ENCODE results near the gene CA5B.
"Not testable (repeated sequence)": the region's sequence is repeated elsewhere in the genome, so short reads cannot be mapped to it uniquely, and the experiment has no call there.

CA5B gene

DNA sequence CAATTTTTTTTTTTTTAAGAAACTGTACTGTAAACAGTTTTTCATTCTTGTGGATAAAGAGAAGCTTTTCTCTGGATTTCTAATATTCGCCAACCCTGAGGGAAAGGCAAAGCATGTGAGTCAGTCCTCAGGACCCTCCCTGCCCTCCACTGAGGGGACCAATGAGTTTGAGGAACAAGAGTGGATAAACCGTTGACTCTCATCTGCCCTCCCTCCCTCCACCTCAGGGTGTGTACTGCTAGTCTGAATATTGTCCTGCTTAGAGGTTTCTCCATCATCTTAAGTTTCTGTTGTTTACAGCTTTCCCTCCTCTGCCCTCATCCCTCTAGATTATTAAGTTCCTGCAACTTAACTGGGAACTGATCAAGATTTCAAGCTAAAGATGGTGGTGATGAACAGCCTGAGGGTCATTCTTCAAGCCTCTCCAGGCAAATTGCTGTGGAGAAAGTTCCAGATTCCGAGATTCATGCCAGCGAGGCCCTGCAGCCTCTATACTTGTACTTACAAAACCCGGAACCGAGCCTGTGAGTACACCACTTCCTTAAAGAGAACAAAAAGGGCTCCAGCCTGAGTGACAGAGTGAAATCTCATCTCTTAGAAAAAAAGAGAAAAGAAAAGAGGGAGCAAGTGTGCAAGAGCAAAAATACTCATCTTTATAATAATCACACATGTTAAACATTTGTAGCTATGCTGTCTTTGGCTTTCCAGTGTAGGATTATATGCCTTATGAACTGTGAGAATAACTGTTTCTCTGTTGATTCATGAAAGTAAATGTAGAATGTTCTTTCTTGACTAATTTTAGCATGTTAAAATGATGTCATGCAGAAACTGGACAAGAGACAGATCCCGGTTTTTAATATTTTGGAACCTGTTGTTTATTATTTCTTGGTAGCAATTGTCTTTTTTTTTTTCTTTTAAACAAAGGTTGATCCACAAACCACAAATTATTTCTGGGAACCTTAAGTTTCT lies 11.9 kb downstream of the CA5B start:
- peak; percentile 32 for DNase-seq

DNA sequence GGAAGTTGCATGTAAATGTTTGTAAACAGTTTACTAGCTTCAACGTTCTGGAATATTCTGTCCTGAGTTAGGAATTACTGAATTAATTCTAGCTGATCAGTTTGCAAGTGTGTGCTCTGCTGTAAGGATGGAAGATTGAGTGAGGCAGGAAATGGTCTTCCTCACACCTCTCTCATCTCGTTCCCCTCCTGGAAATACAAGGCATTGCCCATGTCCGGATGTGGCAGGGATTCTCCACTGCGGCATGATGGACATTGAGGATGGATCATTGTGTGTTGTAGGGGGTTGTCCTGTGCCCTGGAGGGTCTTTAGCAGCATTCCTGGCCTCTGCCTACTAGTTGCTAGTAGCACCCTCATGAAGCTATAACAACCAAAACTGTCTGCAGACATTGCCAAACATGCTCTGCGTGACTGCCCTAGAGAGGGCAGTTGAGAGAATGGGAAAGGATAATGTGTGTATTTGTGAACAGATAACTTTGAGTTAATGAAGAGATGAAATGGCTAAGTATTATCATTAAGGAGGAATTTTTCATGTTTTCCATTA lies 12.6 kb downstream of the CA5B start:
- peak; percentile 16 for DNase-seq

DNA sequence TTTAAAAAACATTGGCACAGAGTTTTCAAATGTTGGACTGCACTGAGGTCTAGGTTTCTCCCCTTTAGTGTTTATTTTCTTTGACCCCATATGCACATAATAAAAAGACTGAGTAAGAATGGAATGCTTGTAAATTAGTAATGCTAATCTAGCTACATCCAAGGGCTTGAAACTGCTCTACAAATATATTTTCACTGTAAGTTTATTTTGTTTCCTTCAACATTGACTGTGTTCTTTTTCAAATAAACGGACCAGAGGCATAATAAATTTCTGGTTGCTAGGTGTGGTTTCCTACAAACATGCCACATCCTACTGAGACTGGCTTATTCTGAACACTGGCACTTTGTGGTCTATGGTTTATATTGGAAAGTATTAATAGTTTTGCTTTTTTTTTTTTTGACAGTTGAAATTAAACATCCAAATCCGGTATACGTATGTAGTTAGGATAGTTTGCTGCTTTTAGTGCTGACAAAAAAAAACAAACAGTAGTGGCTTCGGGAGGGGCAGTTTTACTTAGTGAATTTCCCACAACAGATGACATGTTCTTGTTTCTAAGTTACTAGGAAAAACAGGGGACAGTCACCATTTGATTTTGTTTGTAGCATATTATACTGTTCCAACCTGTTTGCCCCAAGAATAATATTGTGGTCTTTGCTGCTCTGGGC lies 13.2 kb downstream of the CA5B start:
- peak; percentile 52 for DNase-seq

DNA sequence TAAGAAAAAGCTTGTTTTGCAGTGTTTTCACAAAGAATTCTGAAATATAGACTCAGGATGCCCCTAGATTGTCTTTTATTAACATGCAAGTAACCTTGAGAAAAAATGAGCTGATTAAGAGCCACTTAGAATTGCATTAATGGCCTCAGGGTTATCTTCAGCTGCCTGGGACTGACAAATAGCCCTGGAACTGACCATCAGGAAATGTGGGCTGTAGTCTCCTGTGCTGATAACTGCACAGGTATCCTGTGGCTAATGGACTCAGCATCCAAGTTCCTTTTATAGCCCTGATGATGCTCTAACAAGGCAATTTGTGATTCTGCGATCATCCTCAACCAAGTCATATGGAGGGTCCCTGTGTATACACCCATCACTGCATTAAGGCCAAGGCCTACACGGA lies 17.0 kb downstream of the CA5B start:
- DNase-seq, result no peak

DNA sequence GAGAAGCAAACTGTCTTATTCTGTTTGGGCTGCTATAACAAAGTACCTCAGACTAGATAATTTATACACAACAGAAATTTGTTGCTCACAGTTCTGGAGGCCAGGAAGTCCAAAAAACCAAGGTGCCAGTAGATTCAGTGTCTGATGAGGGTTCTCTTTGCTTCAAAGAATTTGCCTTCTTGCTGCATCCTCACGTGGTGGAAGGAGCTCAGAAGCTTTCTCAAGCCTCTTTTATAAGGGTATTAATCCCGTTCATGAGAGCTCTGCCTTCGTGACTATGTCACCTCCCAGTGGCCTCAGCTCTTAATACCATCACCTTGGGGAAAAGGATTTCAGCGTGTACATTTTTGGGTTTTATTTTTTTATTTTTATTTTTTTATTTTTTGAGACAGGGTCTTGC lies 20.1 kb downstream of the CA5B start:
- DNase-seq, result no peak

DNA sequence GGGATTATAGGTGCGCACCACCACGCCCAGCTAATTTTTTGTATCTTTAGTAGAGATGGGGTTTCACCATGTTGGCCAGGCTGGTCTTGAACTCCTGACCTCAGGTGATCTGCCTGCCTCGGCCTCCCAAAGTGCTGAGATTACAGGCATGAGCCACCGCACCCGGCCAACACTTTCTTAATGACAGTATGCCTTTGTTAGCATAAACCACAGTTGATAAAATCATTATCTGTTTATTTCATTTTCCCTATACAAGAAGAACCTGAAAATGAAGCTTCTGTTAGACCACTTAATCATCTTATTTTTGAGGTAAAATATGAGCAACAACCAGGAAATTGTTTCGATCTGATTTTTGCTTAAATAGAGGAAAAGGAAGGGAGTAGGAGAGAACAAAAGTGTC lies 21.8 kb downstream of the CA5B start:
- not testable (repeated sequence) for DNase-seq

DNA sequence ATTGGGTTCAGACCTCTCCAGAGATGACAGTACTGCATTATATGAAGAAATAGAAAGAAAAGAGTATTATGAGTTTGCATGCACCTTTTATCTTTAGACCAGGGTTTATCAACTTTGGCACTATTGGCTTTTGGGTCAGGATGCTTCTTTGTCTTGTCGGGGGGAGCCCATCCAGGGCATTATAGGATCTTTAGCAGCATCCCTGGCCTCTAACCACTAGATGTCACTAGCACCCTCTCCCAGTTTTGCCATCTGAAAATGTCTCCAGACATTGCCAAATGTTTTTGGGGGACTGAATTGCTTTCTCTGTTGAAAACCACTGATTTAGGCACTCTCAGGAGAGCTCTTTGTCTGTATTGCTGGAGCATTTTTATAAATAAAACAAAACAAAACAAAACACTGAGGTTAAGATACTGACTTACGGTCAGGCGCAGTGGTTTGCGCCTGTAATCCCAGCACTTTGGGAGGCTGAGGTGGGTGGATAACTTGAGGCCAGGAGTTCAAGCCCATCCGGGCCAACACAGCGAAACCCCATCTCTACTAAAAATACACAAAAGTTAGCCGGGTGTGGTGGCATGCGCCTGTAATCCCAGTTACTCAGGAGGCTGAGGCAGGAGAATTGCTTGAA lies 23.6 kb downstream of the CA5B start:
- DNase-seq, result peak; percentile 62

DNA sequence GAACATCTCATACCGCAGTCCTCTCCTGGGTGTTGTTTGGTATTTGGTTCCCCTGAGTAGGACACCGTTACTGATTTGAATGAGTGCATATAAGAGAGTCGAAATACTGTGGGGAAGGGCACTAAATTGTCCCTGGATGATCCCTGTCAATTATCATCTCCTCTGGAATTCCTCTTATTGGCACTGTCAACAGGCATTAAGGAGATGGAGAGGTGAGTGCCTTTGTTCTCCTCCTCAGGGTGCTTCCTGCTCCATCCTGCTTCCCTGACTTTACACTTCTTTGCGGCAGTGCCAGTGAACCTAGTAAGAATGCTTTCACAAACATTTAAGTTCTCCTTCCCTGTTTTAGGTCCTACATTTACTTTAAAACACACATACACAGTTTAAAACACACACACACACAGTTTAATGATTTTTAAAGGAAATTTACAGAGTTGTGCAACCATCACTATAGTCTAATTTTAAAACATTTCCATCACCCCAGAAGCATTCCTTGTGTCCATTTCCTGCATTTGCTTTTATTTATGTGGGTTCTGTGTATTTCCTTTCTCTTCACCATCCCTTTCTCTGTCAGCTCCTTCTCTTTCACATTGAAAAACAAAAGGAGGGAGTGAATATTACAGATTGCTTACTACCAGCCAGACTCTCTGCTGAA lies 31.4 kb downstream of the CA5B start:
- DNase-seq, result no peak

DNA sequence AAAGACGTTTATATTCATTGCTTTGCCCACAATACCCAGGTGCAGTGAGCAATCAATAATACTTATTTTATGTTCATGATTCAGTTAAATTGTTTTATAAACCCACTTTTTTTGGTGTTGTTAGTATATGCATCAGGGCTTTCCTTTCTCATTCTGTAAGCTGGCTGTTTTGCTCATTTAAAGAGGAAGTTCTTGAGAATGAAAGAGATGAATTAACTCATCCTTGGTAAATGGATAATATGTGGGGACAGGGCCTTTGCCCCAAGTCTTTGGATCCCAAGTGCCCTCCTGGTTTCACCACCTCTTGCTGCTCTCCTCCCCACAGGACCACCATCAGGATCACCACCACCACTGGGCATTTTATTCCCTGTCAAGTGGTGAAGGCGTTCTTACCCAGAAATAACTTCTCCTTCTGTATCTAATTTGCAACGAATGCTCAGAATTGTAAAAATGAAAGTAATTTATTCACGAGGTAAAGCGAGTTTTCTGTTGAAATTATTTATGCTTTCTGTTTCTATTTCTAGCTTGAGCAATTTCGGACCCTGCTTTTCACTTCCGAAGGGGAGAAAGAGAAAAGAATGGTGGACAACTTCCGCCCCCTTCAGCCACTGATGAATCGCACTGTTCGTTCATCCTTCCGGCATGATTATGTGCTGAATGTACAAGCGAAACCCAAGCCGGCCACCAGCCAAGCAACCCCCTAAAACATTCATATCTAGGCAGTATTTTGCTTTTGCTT lies 44.1 kb downstream of the CA5B start:
- DNase-seq, result peak; percentile 63

DNA sequence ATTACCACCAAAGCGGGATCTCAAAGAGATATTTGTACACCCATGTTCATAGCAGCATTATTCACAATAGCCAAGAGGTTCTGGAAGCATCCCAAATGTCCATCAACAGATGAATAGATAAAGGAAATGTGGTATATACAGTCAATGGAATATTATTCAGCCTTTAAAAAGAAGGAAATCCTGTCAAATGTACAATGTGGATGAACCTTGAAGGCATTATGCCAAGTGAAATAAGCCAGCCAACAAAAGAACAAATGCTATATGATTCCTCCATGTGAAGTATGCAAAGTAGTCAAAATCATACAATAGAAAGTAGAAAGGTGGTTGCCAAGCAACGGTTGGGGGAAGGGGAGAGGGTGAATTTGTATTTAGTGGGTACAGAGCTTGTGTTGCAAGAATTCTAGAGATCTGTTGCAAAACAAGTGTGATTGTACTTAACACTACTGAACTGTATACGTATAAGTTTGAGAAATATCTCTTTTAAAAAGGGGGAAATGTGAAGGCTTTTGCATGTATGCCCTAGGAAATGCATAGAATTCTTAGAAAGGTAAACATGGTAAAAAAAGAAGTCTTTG lies 47.2 kb downstream of the CA5B start:
- DNase-seq, result no peak

DNA sequence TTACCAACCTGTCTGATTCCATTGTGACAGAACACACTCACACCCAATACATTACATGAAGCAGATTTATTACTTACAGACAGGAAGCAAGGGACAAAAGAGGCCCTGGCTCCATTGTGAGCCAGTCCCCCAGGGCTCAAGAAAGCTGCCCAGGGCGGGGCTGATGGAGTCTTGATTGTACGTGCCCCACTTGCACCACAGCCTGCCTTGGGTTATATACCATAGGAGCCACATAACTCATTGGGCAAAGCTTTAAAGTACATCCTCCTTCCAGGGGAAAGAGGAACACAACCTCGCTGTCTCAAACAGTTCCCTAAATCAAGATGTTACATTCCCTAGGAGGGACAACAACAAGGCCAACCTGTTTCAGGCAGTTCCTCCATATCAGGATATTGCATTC lies 48.8 kb downstream of the CA5B start:
- no peak for DNase-seq

DNA sequence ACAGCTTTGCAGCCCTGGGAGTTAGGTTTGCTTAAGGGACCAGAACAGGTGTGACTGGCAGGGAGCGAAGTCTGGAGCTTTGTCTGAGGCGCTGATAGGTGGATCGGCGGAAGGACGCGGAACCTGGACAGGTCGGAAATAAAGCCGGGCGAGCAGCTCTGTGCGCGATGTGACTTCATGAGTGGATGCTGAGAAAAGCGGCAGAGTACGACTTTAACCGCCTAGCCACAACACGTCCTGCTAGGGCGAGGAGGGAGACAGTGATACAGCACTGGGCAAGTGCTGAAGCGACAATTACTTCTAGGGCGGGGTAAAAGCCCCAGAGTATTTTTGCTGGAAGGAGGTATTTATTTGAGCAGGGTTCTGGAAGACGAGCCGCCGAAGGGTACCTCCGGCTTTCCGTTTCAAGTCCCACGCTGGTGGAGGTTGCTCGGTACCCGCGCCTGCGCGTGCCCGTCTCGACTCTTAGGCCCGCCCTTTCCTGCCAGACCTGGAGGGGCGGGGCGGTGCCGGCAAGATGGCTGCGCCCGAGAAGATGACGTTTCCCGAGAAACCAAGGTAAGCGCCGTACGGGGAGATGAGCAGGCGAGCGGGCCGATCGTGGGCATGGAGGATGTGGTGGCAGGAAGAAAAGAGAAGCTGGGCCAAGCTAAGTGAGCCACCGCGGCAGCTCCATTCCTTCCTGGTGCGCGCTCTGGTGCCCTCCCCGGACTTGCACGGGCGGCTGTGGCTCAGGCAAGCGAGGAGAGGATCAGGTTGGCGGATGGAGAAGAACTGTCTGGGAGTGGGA lies 52.1 kb downstream of the CA5B start, which contains the start of gene ZRSR2:
ZRSR2 (plus strand) TSS at position 506 of the 790 bp plus-strand sequence; CDS start at position 518, 12 bp downstream.
- DNase-seq, result peak; percentile 96

DNA sequence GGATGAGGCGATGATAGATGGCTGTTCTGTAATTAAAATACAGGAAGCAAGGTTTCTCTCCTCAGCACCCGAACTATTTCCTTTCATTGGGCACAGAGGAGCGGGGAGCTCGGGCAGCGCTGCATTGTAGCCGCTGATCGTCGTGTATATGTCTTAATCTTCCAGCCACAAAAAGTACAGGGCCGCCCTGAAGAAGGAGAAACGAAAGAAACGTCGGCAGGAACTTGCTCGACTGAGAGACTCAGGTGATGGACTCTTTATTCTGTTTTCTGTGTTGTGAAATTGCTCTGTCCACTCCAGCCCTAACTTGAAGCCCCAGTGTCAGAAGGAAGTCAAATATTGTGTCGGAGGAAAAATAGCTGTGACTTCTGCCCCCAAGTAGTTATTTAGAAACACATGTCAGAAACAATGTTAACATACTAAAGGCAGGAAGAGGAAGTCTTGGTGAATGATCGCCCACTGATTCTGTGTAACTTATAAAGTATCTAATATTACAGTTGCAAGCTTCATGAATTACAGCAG lies 52.8 kb downstream of the CA5B start:
- peak; percentile 21 for DNase-seq

DNA sequence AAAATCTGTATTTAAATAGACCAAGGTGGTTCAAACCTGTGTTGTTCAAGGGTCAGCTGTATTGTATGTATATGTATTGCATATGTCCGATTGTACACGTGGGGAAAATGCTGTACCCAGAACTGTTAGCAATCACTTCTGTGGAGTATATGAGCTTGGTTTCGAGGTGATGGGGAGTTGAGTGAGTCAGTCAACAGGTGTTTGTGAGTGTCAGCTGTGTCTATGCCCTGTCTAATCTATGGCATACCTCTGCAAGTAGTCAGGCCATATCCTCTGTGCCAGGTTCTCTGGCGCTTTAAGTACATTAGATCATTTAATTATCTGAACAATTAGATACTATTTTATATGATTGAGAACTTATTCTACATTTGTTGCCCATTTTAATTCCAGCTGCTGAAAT lies 59.6 kb downstream of the CA5B start:
- DNase-seq, result no peak

DNA sequence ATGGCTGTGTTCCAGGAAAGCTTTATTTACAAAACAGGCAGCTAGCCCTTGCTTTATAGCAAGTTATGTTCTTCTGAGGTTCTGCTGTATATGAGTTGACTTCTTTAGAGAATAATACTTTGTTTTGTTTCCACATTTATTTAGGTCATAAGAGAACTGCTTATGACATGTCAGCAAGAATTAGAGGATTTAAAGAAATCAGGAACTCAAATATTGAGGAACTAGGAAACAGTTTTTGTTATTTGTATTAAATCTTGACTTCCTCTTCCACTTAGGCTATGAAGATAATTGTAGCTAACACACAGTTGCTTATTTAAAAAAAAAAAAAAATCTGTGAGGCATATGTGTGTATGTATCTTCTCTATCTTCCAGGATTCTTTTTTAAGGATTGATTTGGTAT lies 66.5 kb downstream of the CA5B start:
- no peak for DNase-seq

DNA sequence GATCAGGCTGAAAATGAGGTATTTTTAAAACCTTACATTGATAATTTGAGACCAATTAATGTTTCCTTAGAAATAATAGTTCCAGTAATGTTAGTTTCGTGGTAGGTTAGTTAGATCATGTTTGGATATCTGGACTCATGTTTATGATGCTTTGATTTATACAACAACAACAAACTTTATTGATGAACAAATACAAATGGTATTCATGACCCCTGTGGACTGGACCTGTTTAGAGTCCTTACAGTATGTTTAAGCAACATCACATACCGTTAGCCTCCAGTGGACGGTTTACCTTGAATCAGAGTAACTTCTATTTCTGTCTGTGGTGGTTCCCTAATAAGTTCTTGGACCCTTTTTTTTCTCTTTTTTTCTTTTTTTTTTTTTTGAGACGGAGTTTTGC lies 70.2 kb downstream of the CA5B start:
- DNase-seq, result no peak

DNA sequence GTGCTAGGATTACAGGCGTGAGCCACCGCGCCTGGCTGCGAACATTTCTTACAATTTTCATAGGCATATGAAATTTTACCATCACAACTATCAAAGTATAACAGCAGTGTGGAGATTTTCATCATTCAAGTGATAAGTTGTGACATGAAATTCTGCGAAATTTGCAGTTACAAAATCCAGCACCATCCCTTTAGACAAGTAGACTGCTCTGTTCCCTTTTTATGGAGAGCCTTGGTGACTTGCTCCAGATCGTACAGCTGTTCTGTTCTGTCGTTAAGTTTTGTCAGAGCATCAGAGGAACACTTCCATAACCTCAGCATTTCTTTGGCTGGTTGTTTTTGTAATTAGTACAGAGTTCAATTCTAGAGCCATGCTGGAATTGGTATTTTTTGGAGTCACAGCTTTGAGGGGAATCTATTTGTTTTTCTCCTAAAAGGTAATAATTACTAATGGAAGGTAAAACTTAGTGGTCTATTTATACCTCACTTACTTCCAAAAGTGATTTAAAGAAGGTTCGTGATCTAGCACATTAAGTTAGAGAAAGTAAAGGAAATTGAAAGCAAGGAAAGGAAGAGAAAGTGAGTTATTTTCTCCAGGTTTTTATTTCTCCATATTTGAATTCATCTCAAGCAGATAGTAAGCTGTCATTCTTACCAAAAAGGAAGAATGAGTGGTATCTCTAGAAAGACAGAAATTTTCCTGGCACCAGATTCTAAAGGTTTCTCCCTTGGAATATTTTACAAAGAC lies 74.3 kb downstream of the CA5B start:
- DNase-seq, result no peak

DNA sequence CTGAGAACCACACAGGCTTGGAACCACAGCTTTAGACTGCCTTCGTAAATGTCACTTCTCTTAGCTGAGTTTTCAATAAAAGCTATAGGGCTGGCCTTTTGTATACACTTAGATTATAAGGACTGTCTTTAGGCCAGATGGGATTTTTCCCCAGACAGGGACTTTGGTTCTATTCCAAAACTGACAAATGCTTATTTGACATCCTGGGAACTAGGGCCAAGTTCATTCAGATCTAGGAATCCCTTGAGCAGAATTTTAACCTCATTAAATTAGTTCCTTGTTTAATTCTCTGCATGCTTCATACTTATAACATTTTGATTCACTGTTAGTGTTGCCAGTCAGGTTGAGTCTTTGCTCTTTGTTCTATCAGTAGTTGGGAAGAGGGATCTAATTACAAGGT lies 75.3 kb downstream of the CA5B start:
- DNase-seq, result no peak

DNA sequence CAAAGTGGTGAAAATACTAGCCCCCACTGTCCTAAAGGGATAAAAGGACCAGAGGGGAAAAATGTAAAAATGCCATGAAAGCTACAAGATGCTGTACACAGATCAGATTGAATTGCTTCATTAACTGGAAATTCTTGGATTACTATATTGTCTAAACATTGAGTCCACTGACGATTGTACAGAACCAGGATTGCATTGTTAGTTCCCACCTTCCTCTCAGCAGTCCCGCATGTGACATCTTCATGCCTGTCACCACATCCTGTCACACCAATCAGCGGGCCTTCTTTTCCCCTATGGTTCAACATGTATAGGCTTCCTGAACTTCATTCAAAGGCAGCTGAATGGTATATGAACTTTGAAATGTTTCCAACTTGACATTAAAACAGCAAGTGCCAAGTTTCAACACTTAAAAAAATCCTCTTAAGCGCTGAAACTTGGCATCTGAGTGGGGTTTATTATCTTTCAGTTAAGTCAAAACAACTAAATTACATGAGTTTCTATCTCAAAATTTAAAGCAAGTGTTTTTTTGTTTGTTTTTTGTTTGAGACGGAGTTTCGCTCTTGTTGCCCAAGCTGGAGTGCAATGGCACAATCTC lies 76.8 kb downstream of the CA5B start:
- peak; percentile 17 for DNase-seq

Data from activated CD4-positive, alpha-beta T cell treated with anti-CD3 and anti-CD28 coated beads, Interleukin-2, Interleukin-6, amounts not matched to agents 100 ng/mL and 50 ng/mL, durations not matched to agents 16 hours and 8 hours (primary cell).